Central memory CD4-positive, alpha-beta T cell (primary cell): ENCODE data around the gene GPR15LG.
A peak's percentile ranks its signal among the peaks of the same experiment; 100 is the strongest.

ENCODE experiments used
- DNase-seq: peaks from one replicate; pipeline ENCODE4 v3.0.0; 2022

Gene GPR15LG

DNA sequence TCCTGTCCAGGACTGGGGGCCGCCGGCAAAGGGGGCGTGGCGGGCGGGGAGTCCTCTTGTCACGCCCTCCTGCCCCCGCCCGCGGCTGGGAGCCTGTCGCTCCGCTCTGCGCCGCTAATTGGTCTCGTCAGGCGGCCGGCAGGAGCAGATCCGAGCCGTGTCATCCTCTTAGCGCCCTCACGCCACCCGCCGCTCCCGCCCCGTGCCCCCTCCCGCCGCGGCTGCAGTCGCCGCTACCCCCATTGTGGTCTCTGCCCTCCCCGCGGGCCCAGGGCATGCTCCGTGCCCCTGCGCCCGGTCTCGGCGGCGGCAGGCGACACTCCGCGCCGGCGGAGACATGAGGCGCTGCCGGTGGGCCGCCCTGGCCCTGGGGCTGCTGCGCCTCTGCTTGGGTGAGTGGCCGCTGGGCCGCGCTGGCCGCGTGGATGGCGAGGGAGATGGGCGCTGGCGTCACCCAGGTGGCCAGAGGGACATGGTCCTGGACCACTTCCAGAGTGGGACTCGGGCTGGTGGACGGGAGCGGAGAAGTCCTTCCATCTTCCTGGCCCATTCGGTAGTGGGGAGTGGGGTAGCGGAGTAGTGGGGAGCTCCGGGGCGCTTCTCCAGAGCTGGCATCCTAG, 20.9 kb downstream of the GPR15LG start, which contains the start of gene CDHR1:
TSS of gene CDHR1 (plus strand) at position 114 of the 620 bp plus-strand sequence. CDS start at position 338, 224 bp downstream.
- no peak for DNase-seq

DNA sequence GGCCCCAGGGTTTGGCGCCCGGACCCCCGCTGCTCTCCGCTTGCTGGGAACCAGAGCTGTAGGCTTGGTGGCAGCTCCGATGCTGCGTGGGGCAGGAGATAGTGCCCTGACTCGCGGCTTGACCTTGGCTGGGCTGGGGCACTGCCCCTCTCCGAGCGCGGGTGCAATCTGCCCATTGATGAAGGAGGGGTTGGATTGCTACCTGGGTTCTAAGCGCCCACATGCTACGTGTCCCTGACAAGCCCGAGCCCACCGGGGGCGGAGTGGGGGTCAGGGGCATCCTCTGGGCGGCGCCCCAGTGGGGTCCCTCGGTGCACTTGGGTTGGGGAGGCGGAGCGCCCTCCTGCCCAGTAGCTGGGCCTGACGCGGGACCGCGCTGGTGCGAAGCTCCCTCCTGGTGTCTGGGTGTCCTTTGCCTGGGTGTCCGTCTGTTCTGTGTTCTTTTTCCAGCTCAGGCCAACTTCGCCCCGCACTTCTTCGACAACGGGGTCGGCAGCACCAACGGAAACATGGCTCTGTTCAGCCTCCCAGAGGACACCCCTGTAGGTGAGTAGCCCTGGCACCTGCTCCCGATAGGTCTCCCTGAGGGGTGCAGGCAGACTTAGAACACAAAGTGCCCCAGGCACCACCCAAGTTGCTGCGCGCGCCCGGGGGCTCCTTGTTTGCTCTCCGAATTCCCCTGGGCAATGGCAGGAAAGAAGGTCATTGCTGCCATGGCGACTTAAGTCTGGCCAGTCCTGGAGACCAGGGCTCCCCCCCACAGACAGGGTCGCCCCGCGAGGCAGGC, 21.6 kb downstream of the GPR15LG start:
- no peak for DNase-seq

DNA sequence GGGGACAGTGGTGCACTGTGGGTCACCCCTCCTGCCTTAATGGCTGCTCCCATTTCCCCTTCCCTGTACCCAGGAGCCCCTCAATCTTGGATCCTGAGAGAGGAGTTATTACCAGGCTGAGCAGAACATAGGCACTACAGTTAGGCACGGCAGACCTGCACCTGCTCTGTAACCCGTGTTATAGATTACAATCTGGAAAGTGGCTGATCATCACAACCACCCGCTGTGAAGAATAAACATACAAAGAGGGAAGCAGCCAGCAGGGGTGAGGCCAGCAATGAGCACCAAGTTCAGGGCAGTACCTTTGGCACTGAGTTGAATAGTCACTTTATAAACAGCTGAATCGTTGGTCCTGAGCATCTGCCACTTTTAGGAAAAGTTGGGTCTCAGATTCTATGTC, 22.5 kb downstream of the GPR15LG start:
- DNase-seq: no peak

DNA sequence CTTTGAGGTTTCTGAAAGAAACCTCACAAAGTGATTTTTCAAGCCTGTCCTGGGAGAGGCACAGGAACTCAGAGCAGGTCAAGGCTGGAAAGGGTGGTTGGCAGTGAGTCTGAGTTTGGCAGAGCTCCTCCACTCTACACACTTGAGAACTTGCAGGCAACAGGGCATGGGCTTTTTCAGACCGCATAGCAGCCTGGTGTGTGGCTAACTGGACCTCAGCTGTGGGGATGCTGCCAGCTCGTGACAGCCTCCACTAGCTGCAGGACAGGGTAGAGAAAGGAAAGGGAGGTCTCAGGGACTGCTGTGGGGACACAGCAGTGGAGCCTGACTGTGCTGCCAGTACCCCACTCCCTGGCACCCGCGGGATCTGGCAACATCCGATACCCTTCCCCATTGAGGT, 23.3 kb downstream of the GPR15LG start:
- no peak for DNase-seq

DNA sequence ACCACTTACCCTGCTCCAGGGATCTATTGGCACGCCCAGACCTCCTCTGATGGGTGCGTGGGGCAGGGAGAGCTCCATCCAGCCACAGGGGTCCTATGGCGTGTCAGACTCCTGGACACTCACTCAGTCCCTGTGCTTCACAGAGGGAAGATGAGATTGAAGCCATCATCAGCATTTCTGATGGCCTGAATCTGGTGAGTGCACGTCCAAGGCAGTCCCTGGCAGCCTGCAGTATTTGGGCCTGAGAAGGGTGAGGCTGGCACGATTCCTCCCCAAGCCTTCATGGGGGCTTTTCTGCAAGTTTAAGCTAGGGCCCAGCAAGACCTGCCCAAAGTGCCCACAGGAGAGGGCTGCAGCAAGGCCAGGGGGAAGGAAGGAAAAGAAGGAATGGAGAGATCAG, 24.0 kb downstream of the GPR15LG start:
- DNase-seq: no peak

DNA sequence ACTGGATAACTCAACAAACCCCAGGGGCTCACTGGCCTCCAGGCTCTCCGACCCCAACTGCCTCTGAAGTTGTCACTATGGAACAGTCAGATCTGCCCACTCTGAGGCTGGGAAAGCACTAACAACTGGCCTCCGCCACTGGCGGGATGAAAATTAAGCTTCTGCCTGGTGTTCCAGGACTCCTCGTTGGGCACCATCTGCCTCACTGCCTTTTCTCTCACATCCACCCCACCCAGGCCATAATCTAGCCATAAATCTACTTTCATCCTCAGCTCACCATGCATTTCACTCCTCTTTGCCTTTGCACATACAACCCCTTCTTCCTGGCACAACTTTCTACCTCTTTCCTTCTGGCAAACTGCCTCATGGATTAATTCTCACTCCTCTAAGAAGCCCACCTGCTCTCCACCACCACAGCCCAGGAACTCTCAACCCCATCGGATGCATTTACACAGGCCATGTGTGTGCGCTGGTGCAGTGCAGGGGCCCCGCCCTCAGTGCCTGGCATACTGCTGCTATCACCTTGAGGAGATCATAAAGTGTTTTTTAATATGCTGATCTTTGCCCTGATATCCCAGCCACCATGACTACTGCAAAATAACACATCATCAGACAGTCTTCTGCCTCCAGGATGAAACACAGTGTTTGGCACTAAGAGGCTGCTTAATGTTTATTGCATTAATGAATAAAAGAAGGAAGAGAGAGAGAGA, 24.8 kb downstream of the GPR15LG start:
- DNase-seq: no peak

DNA sequence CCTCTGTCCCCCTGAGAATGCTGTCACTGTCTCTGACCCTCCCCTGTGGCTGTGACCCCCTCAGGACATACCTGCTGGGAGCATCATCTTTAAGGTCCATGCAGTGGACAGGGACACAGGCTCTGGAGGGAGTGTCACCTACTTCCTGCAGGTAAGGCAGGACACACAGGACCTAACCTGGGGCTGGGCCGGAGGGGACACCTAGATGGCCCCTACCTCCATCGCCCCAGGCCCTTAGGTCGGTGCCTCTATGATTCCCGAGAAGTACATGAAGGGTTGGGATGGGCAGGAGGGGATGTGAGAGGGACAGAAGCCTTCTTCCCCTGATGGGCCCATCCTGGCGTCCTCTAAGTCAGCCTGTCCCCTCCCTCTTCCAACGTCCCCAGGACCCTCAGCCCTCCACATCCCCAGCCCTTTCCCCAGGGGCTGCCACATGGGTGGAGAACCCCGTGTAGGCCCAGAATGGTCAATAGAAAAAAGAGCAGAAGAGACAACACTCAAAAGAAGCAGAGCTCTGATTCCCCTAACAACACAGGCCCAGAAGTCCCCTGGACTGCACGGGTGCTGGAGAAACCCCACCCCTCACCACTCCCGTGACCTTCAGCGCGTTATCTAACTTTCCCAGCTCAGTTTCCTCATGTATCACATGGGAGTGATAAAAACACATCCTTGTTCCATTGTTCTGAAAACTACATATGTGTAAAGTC, 27.1 kb downstream of the GPR15LG start:
- no peak for DNase-seq

DNA sequence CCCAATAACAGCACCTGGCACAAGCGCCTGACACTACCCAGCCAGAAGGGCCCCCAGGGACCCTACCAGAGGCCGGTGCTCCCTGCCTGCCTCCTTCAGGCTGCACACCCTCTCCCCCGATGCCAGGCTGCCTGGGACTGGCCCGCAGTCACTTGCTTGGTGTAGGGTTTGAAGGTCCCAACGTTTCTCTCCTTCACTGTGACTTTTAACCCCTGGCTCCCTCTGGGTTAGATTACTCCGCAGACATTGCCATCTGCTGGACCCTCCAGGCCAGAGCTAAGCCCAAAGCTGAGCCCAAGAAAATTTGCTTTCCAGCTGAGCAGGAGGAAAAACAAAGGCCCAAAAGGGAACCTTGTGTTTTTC, 27.6 kb downstream of the GPR15LG start:
- no peak for DNase-seq

DNA sequence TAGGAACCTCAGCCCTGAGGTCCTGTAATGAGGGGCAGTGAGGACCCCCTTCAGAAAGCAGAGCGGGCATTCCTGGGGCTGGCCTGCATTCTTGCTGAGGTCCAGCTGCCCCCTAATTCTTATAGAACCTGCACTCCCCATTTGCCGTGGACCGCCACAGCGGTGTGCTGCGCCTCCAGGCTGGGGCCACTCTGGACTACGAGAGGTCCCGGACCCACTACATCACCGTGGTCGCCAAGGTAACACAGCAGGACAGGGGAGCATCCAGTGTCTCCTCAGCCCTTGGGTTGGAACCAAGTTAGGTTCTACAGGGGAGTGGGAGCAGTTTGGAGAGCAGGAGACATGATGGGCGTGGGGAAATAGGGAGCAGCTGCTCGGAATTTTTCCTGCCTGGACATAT, 28.1 kb downstream of the GPR15LG start:
- DNase-seq: no peak

DNA sequence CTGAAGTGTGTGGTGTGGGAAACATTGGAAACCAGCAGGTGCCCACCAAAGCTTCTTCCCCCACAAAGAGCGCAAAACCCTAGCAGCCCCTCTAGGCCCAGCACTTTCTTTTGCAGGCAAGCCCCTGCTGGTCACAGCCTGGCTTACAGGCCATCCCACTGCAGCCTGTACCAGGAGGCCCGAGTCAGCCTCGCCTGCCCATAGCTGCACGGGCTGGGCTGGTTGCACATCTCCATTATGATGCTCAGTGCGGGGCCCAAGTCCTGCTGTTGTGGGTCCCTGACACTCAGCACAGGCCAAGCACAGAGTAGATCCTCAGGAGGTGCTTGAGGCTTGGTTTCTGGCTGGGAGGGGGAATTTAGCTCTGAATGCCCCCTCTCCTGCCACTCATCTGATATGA, 28.7 kb downstream of the GPR15LG start:
- DNase-seq: no peak

DNA sequence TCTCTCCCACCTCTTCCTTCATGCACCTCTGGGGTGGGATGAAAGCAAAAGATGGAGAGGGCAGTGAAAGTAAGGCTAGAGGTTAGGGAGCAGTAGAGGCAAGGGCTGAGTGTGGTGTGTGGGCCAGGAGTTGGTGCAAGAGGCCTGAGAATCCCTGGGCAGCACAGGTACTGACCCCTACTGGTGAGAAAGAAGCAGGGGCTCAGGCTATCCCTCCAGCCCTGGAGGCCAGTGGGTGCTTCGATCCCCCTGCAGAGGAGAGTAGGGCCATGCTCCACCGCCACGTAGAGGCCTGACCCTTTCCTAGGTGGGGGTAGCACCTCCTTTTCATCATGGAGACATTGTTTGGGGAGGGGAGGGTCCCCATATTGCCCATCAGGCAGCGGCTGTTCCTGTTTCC, 30.5 kb downstream of the GPR15LG start:
- no peak for DNase-seq

DNA sequence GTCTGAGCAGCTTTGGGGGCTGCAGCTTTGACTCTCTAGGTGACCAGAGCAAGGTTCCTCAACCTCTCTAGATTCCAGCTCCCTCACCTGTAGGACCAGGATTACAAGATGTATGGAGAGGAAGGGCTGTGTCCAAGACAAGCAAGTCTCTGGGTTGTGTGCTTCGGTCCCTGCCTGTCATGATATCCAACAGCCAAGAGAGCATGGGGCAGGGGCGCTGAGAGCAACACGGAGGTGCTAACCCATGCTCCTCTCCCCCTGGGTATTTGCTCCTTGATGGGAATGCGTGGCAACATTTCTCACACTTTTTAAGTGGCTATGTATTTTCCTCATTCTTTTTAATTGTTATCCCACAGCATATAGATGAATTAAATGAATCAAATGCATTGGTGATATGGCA, 31.0 kb downstream of the GPR15LG start:
- no peak for DNase-seq

DNA sequence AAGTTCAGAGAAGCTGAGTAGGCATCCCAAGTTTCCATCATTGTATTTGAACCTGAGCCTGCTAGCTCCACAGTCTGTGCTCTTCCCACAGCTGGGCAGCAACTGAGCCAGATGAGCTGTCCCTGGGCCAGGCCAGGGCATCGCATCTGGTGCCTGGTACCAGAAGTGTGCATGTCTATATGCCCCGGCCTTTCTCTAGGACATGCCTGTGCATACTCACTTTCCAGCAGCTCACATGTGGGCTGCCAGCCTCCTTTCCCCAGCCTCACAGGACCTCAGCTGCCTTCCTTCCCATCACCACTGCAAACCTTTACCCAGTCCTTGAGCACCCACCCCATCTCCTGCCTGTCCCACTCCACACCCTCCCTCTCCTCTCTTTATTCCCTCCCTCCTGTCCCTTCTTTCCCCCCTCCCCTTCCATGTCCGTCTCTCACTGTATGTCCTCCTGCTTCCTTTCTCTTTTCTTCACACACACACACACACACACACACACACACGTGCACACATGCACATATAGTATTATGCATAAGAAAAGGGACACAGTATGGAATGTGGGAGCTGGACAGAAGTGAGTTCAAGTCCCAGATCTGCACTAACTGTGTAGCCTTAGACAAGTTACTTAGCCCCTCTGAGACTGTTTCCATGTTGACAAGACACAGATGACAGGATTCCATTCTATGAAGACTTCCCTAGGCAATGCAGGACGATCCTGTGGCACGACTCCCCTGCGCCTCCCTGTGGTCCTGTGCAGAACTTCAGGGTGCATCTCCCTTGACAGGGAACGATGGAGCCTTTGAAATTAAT, 31.6 kb downstream of the GPR15LG start:
- peak; percentile 19 for DNase-seq

DNA sequence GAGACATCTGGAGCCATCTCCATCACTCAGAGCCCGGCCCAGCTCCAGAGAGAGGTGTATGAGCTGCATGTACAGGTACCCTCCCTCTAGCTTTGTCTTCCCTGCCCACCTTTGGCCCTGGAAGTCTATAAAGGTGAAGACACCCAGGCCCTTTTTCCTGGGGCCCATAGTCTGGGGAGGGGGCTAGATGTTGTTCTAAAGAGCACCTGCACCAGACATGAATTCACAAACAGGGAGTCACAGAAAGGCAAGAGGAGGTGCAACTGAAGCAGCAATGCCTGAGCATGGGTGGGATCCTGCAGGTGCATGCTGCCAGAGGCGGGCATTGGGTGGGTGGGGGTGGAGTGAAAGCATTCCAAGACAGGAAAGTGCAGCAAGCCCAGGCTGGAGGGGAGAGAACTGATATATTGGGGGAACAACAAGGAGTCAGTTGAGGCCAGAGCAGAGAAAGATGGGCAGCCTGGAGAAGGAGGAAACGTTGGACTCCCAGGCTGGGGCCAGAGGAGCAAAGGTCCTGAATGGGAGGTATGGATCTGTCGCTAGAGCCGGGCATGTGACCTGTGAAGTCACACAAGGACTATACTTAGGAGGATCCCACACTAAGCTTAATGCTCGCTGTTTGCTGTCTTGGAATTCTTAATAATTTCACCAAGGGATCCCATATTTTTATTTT, 32.4 kb downstream of the GPR15LG start:
- no peak for DNase-seq

DNA sequence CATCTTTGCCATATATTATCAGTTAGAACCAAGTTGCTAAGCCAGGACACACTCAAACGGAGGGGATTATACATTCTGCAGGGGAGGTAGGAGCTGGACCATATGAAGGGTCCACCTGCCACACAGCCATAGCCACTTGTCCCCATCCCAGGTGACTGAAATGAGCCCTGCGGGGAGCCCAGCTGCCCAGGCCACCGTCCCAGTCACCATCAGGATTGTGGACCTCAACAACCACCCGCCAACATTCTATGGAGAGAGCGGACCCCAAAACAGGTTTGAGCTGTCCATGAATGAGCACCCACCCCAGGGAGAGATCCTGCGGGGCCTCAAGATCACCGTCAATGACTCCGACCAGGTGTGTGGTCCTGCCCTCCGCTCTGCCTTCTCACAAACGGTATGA, 34.4 kb downstream of the GPR15LG start:
- no peak for DNase-seq

DNA sequence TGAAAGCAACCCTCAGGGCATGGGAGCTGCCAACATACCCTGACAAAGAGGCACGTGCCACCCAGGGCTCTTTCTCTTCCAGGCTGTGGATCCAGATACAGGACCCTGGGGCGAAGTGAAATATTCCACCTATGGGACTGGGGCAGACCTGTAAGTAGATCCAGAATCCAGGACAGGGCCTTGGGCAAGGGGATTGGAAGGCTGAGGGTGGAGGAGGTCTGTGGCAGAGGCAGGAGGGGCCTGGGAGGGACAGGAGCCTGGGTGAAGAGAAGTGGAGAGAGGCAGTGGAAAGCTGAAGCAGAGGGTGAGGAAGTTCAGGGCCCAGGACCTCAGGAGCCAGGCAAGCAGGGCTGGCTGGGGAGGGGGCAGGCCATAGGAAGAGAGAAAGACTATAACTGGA, 38.0 kb downstream of the GPR15LG start:
- no peak for DNase-seq

DNA sequence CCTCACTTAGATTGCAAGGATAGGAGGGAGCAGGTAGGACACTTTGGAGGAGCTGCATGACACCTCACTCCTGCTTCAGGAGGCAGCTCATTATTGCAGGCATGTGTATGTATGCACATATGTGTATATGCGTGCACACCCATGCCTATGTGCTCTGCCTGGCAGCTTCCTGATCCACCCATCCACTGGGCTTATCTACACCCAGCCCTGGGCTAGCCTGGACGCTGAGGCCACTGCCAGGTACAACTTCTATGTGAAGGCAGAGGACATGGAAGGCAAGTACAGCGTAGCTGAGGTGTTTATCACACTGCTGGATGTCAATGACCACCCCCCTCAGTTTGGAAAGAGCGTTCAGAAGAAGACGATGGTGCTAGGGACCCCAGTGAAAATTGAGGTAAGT, 38.4 kb downstream of the GPR15LG start:
- DNase-seq: no peak

DNA sequence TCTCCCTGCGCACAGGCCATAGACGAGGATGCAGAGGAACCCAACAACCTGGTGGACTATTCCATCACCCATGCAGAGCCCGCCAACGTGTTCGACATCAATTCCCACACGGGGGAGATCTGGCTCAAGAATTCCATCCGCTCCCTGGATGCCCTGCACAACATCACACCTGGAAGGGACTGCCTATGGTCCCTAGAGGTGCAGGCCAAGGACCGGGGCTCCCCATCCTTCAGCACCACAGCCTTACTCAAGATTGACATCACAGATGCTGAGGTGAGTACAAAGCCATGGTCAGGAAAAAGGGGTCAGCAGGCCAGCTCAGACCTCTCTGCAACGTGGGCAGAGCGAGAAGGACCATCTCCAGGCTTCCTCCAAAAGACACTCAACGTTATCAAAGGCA, 39.5 kb downstream of the GPR15LG start:
- no peak for DNase-seq

DNA sequence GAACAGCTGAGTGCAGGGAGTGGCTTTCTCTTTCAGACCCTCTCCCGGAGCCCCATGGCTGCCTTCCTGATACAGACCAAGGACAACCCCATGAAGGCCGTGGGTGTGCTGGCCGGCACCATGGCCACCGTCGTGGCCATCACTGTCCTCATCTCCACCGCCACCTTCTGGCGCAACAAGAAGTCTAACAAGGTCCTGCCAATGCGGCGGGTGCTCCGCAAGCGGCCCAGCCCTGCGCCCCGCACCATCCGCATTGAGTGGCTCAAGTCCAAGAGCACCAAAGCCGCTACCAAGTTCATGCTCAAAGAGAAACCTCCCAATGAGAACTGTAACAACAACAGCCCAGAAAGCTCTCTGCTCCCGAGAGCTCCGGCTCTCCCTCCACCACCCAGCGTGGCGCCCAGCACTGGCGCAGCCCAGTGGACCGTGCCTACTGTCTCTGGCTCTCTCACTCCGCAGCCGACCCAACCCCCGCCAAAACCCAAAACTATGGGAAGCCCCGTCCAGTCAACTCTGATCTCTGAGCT, 40.5 kb downstream of the GPR15LG start:
- no peak for DNase-seq

DNA sequence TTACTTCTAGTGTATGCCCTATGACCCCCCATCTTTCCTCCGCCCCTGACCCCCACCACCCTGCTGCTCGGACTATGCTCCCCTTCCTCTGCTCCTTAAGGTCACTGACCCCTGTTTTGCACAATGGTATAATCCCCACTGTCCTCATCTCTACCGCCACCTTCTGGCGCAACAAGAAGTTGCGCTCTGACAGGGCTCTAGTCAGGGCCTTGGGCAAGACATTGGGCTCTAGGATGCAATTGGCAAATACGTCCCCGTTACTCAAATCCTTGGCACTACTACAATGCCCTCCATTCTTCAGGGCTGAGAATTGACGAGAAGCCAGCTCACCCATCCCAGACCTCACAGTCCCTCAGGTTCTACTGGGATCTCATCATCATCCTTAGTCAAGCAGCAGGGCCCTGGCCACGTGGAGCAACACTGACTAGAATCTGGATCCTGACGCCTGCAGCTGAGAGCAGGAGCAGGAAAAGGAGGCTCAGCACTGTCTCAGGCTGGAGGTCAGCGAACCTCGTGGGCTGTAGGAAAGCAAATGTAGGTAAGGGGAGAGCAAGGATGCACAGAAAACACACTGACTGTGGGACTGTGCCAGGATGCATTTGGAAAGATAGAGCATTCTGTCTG, 41.1 kb downstream of the GPR15LG start:
- no peak for DNase-seq

DNA sequence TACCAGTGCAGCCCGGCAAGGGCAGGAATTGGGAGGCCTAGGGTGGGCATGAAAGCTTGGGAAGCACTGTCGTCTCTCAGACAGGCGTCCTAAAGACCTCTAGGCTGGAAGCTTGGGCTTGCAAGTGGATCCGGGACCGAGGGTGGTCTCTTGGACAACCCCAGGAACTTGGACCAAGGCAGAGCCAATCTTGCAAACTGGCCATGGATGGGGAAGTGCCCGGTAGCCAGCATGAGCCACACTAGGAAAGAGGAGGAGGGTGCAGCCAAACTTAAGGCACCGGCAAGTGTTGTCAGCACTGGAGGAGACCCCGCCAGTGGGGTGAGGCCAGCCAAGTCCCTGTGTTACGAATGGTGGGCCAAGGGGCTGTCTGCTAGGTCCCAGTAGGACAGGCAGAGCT, 43.2 kb downstream of the GPR15LG start:
- no peak for DNase-seq
